NCI-H526 treated with DMSO at 0.1 percent for 48 hours (cell line): ENCODE measurements around the gene HMHB1.
"Not testable (repeated sequence)": the region's sequence is repeated elsewhere in the genome, so short reads cannot be mapped to it uniquely, and the experiment has no call there.

Experiments
- DNase-seq: peaks from one replicate; lab custom pipeline; 2025; lab: John Stamatoyannopoulos, UW

Gene HMHB1

DNA sequence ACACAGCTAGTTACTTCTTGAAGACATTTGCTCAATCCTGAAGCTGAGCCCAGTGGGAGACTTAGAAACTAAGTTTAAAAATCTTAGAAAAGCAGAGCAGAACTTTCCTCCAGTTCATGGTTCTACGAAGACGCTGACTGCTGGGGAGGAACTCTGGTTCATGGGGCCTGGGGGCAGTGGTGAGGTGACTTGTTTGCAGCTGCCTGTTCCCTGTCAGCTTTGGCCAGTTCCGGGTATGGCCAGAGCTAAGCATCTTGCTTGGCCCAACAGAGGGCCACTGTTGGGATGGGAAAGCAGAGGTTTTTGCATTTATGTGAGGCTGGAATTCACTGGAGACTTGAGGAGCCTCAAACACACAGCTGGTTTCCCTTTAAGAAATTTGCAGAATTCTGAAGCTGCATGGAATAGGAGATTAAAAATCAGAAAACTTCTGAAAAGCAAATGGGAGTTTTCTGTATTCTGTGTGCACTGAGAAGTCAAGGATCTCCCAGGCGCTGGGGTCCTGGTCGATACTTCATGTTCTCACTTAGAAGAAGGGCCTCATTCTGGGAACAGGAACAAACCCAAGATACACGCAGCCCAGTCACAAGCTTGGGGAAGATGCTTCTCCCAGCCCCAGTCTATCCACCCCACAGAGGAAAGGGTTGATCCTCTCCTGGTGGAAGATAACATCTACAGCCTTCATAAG, 10.6 kb upstream of the HMHB1 start:
- no peak for DNase-seq

- no peak for DNase-seq
Observed at GRCh38 chr5:143805861-143806260, 6.1 kb upstream of the HMHB1 start.

GRCh38 chr5:143806579-143806978, 5.4 kb upstream of the HMHB1 start:
- DNase-seq: no peak

GRCh38 chr5:143807401-143807800, 4.6 kb upstream of the HMHB1 start:
- DNase-seq: no peak

DNA sequence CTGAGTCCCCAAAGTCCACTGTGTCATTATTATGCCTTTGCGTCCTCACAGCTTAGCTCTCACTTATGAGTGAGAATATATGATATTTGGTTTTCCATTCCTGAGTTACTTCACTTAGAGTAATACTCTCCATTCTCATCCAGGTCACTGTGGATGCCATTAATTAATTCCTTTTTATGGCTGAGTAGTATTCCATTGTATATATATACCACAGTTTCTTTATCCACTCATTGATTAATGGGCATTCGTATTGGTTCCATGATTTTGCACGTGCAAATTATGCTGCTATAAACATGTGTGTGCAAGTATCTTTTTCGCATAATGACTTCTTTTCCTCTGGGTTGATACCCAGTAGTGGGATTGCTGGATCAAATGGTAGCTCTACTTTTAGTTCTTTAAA, 4.4 kb downstream of the HMHB1 start:
- not testable (repeated sequence) for DNase-seq

DNA sequence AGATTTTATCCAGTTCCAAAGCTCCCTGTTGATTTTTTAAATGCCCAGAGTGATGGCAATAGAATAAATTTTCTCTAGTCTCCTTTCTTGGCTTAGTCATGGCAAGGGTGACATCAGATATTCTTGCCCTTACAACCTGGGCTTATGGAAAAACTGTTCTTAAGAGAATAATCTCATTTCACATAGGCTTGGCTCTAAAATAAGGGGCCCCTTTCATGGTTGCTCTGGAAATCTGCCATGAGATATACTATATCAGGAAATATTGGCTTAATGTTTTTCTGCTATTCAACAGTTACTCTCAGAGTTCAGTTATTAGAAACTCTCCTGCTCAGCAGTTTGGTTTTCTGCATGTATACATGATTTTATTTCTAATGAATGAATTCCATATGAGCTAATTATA, 7.8 kb downstream of the HMHB1 start:
- no peak for DNase-seq

DNA sequence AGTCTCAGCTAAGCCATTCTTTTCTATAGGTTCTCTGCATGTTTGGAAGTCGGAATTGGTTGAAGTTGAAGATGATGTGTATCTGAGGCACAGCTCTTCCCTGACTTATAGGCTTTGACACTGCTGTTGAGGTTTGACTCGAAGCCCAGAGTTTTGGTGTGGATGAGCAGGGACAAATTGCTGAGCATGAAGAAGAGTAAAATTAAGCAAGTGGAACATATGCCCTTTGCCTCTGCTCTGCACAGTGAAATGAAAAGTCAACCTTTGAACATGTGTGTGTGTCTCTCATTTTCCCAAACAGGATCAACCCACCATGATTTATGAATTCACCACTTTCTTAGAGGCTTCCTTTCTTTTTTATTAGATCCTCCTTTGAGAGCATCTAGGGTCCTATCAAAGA, 8.5 kb downstream of the HMHB1 start:
- no peak for DNase-seq

- peak; percentile 54 for DNase-seq
Observed at GRCh38 chr5:143824851-143825720, 13.1 kb downstream of the HMHB1 start.

DNA sequence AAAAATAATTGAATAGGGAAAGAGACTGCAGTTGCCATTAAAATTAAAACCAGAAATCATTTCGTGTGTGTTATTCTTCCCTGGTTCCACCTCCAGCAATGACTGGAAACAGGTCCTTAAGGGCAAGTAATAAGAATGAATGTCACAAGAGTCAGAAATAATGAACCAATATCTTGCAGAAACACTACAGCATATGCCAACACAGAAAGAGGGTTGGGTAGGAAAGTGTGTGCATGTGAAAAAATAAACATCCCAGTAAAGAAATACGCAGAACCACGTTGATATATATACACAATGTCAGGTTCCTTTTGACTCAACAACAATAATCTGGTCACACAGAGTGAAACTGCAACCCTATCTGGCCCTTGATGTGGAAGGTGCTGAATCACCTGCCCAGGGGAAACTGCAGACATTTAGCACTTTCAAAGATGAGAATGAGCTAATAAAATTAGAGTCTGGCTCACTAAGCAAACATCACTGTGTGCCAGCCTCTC, 15.0 kb downstream of the HMHB1 start:
- no peak for DNase-seq

DNA sequence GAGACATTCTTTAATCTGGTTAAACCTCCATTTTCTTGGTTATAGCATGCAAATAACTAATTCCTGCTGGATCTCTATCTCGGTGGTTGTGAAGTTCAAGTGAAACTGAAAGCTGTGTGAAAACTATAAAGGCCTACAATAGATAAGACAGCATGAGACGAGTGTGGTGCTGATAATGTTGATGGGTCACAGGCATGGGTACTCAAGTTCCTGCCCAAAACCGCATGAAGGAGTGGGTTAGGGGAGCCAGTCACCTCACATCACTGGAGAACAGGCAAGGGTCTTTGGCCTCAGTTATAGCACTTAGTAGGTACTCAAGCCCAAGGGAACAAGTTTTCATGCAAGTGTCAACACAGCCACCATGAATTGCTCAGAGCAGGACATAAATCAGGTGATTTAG, 16.7 kb downstream of the HMHB1 start:
- DNase-seq: no peak

- DNase-seq: no peak
Observed at GRCh38 chr5:143833177-143833576, 21.2 kb downstream of the HMHB1 start.

- DNase-seq: no peak
Observed at GRCh38 chr5:143835251-143835650, 23.3 kb downstream of the HMHB1 start.

DNA sequence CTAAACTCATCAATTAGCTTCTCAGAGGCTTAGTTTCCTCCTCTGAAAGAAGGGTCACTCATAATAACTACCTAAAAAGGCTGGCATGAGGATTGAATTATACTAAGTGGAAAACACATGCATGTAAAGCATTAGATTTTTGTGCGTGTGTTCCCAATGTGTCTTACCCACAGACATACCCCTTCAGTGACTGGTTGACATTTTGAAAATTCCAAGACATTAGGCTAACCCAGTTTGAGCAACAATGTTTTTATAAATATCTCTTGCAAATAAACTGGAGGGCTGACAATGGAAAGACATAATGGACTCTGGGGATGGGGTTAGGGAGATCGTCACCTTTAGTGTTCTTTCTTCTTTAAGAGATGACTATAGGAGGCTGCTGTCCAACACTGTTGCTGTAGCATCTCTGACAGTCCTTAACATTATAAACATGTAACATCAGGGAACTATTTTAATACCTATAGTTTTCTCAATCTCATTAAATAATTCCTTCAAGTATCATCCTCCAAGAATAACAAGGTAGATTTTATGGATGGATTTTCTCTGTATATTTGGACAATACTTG, 24.3 kb downstream of the HMHB1 start:
- DNase-seq: no peak

- no peak for DNase-seq
Observed at GRCh38 chr5:143837306-143837848, 25.4 kb downstream of the HMHB1 start.

GRCh38 chr5:143841446-143841845, 29.5 kb downstream of the HMHB1 start:
- no peak for DNase-seq

GRCh38 chr5:143842920-143843319, 31.0 kb downstream of the HMHB1 start:
- no peak for DNase-seq

DNA sequence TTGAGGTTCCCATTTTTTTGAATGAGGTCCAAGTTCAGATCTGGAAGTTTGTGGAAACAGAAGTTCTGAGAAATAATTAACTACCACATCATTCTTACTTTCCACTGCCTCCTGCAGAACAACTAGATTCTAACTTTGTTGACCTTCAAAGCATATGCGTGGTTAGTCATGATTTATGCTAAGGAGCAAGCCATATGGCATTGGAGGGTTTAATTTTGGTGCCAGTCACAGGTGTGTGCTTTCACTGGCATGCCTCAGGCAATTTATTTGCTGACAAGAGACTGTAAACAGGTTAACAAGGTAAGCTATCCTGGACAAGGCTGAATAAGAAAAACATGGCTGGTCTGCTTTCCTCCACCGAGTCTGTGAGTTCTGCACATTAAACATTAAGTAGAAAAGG, 31.5 kb downstream of the HMHB1 start:
- DNase-seq: no peak

- DNase-seq: no peak
Observed at GRCh38 chr5:143850050-143850683, 38.2 kb downstream of the HMHB1 start.

GRCh38 chr5:143851383-143851782, 39.4 kb downstream of the HMHB1 start:
- no peak for DNase-seq

- no peak for DNase-seq
Observed at GRCh38 chr5:143860211-143860610, 48.2 kb downstream of the HMHB1 start.

- no peak for DNase-seq
Observed at GRCh38 chr5:143862271-143862670, 50.3 kb downstream of the HMHB1 start.

- no peak for DNase-seq
Observed at GRCh38 chr5:143865426-143866025, 53.6 kb downstream of the HMHB1 start.
